OCI-LY7 (cell line): Measurements from ENCODE around the gene BCL2L13. TPM values are rescaled to one million over a fixed set of nuclear protein-coding genes. Genes with fewer than 3 reads are reported as not detected.
A peak's percentile ranks its signal among the peaks of the same experiment; 100 is the strongest.

ENCODE experiments used
- BruUV-seq: library from RNA; stranded (reverse); fragments of 400-500 nt; replicated peaks from 2 replicates; lab custom pipeline; 2021; lab: Mats Ljungman, UMichigan
- CTCF ChIA-PET: fragments of 300-600 bp; sonication (Branson Sonifier 250); formaldehyde crosslinking; loops from one replicate; lab custom pipeline; 2022; ENCODE audit warnings: antibody characterized with exemption; ENCODE audit not compliant: unreplicated experiment; lab: Charles Lee
- POLR2A ChIA-PET: fragments of 300-600 bp; sonication (Branson Sonifier 250); formaldehyde crosslinking; loops from one replicate; lab custom pipeline; 2022; ENCODE audit warnings: antibody characterized with exemption; lab: Charles Lee
- DNase-seq: peaks from one replicate; pipeline ENCODE4 v3.0.0-alpha.2; 2015; ENCODE audit warnings: low spot score
- H2AFZ ChIP-seq: fragments of 200-600 bp; sonication (generic), shearing (Covaris generic); 2 replicates; pipeline ENCODE4 v1.6.1; 2014; ENCODE audit warnings: mild to moderate bottlenecking, antibody characterized with exemption, low read length, moderate library complexity
- H3K27ac ChIP-seq: fragments of 200-600 bp; sonication (generic); 2 replicates; pipeline ENCODE4 v1.5.1; 2014; ENCODE audit warnings: mixed run types, low read depth, mild to moderate bottlenecking, moderate library complexity, low read length, inconsistent platforms; ENCODE audit not compliant: poor library complexity, severe bottlenecking
- H3K36me3 ChIP-seq: fragments of 200-600 bp; sonication (generic); 2 replicates; pipeline ENCODE4 v1.6.1; 2014; ENCODE audit warnings: mild to moderate bottlenecking, antibody characterized with exemption, low read length, moderate library complexity, mixed read lengths; ENCODE audit not compliant: insufficient read depth
- H3K4me1 ChIP-seq: fragments of 200-600 bp; sonication (generic); 2 replicates; pipeline ENCODE4 v1.5.1; 2014; ENCODE audit warnings: mild to moderate bottlenecking, low read length; ENCODE audit not compliant: insufficient read depth, poor library complexity, severe bottlenecking
- H3K4me2 ChIP-seq: fragments of 200-600 bp; sonication (generic); 2 replicates; pipeline ENCODE4 v1.6.1; 2014; ENCODE audit warnings: mild to moderate bottlenecking, low read length
- H3K4me3 ChIP-seq: fragments of 200-600 bp; sonication (generic); 2 replicates; pipeline ENCODE4 v1.5.1; 2014; ENCODE audit warnings: mild to moderate bottlenecking, low read depth, low read length; ENCODE audit not compliant: poor library complexity, severe bottlenecking
- H3K79me2 ChIP-seq: fragments of 200-600 bp; sonication (generic); 2 replicates; pipeline ENCODE4 v1.6.1; 2016; ENCODE audit warnings: low read depth, mild to moderate bottlenecking, low read length, moderate library complexity, mixed read lengths; ENCODE audit not compliant: insufficient read depth
- H3K9me2 ChIP-seq: fragments of 200-600 bp; sonication (generic); 2 replicates; pipeline ENCODE4 v1.6.1; 2016; ENCODE audit warnings: mild to moderate bottlenecking, low read length, mixed read lengths; ENCODE audit not compliant: insufficient read depth
- H3K9me3 ChIP-seq: fragments of 200-600 bp; sonication (generic); 2 replicates; pipeline ENCODE4 v1.6.1; 2014; ENCODE audit warnings: mild to moderate bottlenecking, mixed run types, low read length, mixed read lengths
- H4K20me1 ChIP-seq: fragments of 200-600 bp; sonication (generic); 2 replicates; pipeline ENCODE4 v1.6.1; 2014; ENCODE audit warnings: mild to moderate bottlenecking, antibody characterized with exemption, low read length, moderate library complexity, mixed read lengths; ENCODE audit not compliant: insufficient read depth
- CTCF ChIP-seq: fragments of 200-600 bp; sonication (generic); conservative IDR thresholded peaks from 2 replicates; pipeline ENCODE4 v1.5.1; 2014; ENCODE audit warnings: mild to moderate bottlenecking, antibody characterized with exemption, low read length, moderate library complexity, mixed read lengths
- EZH2phosphoT487 ChIP-seq: fragments of 200-600 bp; sonication (generic); IDR thresholded peaks from 2 replicates; pipeline ENCODE4 v1.6.1; 2018; ENCODE audit warnings: low read depth, borderline replicate concordance, mild to moderate bottlenecking, mixed run types, antibody characterized with exemption, low read length, moderate library complexity, mixed read lengths
- intact Hi-C: fragments of 100-400 bp; cut with micrococcal nuclease; formaldehyde crosslinking; loops from one replicate; pipeline ENCODE4 v1.10.0; 2022; ENCODE audit not compliant: unreplicated experiment
- total RNA-seq, 2 experiments: library from RNA; depleted of rRNA in 1 of 2; stranded (reverse); fragments of >200 nt in 1 of 2; shearing (Covaris generic) in 1 of 2; gene quantifications; 2 replicates each; pipeline ENCODE4 v1.2.3, GENCODE V29; 2014 to 2022

BCL2L13 gene
- total RNA-seq, 2 experiments from 2014 or later, result 25.2 to 38.3 TPM

- no peaks in the 10 kb centered on the region for H4K20me1 ChIP-seq
- intact Hi-C loops, result no loop called here
- DNase-seq, result no peak
- H3K27ac ChIP-seq, result no peak overlapping the region
- H3K4me3 ChIP-seq, result no peak overlapping the region
- no peaks in the 10 kb centered on the region for H3K79me2 ChIP-seq
- H3K4me1 ChIP-seq, result no peaks in the 10 kb centered on the region
- BruUV-seq, result TSS peak; percentile 56
- H2AFZ ChIP-seq, result no peak overlapping the region
- no peak for TF ChIP-seq CTCF
- TF ChIP-seq EZH2phosphoT487, result no peak
- no peaks in the 10 kb centered on the region for H3K9me3 ChIP-seq
- H3K4me2 ChIP-seq, result no peak overlapping the region
- CTCF ChIA-PET, result no interaction called here
- POLR2A ChIA-PET, result no interaction called here
- H3K36me3 ChIP-seq, result peaks cover 55% of the 10 kb centered on the region
- H3K9me2 ChIP-seq, result no peaks in the 10 kb centered on the region
Measured at GRCh38 chr22:17656870-17657395, 18.4 kb downstream of the BCL2L13 start.

GRCh38 chr22:17664414-17665055 lies 26.0 kb downstream of the BCL2L13 start:
- Histone ChIP-seq H3K4me2 (no peak overlapping the region), H4K20me1 (no peaks in the 10 kb centered on the region), H3K9me2 (no peaks in the 10 kb centered on the region), H2AFZ (no peak overlapping the region), H3K79me2 (no peaks in the 10 kb centered on the region), H3K4me3 (no peak overlapping the region), H3K27ac (no peak overlapping the region), H3K9me3 (peaks cover 22% of the 10 kb centered on the region; the same call in 1 of the 2 replicates), H3K4me1 (no peaks in the 10 kb centered on the region), H3K36me3 (peaks cover 86% of the 10 kb centered on the region)
- intact Hi-C loops, result no loop called here
- ChIA-PET CTCF (no interaction called here), POLR2A (interaction anchor here (0.7 to 1.6 kb wide), 3 partner anchors 12 to 18 kb away, joined by 3 read pairs; no protein-coding TSS in a partner anchor)
- BruUV-seq, result no TSS peak
- TF ChIP-seq CTCF (no peak), EZH2phosphoT487 (no peak)
- no peak for DNase-seq

- no peaks in the 10 kb centered on the region for H3K79me2 ChIP-seq
- H4K20me1 ChIP-seq, result no peaks in the 10 kb centered on the region
- peaks cover 22% of the 10 kb centered on the region; the same call in 1 of the 2 replicates for H3K9me3 ChIP-seq
- H3K4me2 ChIP-seq, result no peak overlapping the region
- no peak for TF ChIP-seq CTCF
- H3K4me1 ChIP-seq, result no peaks in the 10 kb centered on the region
- POLR2A ChIA-PET, result no interaction called here
- CTCF ChIA-PET, result no interaction called here
- DNase-seq, result no peak
- H3K36me3 ChIP-seq, result peaks cover 88% of the 10 kb centered on the region
- H3K4me3 ChIP-seq, result no peak overlapping the region
- no peak overlapping the region for H2AFZ ChIP-seq
- intact Hi-C loops, result no loop called here
- BruUV-seq, result no TSS peak
- H3K9me2 ChIP-seq, result no peaks in the 10 kb centered on the region
- no peak overlapping the region for H3K27ac ChIP-seq
Measured at GRCh38 chr22:17665248-17665647, 26.7 kb downstream of the BCL2L13 start.
